ENCODE measurements around the gene CAPN2.

The CAPN2 gene

GRCh38 chr1:223700942-223701637 is 11.2 kb upstream of the CAPN2 start:
- FAIRE-seq (peak; percentile 62), DNase-seq (ENCODE audit: insufficient read length, low spot score) (peak; percentile 86)

GRCh38 chr1:223702735-223703667 is 9.3 kb upstream of the CAPN2 start:
- FAIRE-seq, result no peak
- no peak for DNase-seq (ENCODE audit: insufficient read length, low spot score)

- FAIRE-seq, result no peak
These were observed 8.7 kb upstream of the CAPN2 start for GRCh38 chr1:223703668-223704013.

GRCh38 chr1:223704921-223705878 is 7.1 kb upstream of the CAPN2 start:
- DNase-seq (ENCODE audit: insufficient read length, low spot score) (no peak), FAIRE-seq (peak; percentile 31)

More at GRCh38 chr1:223703668-223704013, 8.7 kb upstream of the CAPN2 start:
- DNase-seq (ENCODE audit: insufficient read length, low spot score), result no peak

GRCh38 chr1:223706077-223706973 is 6.0 kb upstream of the CAPN2 start:
- no peak for FAIRE-seq
- DNase-seq (ENCODE audit: insufficient read length, low spot score), result no peak

- peak; percentile 16 for FAIRE-seq
- peak; percentile 75 for DNase-seq (ENCODE audit: insufficient read length, low spot score)
These were observed 4.9 kb upstream of the CAPN2 start for GRCh38 chr1:223707256-223708000.

- FAIRE-seq (no peak), DNase-seq (ENCODE audit: insufficient read length, low spot score) (no peak)
These were observed 4.4 kb upstream of the CAPN2 start for GRCh38 chr1:223708001-223708359.

- FAIRE-seq, result no peak
These were observed 3.6 kb upstream of the CAPN2 start for GRCh38 chr1:223708651-223709268.

GRCh38 chr1:223709598-223709997 is 2.7 kb upstream of the CAPN2 start:
- FAIRE-seq, result no peak
- no peak for DNase-seq (ENCODE audit: insufficient read length, low spot score)

More at GRCh38 chr1:223708651-223709268, 3.6 kb upstream of the CAPN2 start:
- no peak for DNase-seq (ENCODE audit: insufficient read length, low spot score)

GRCh38 chr1:223710179-223711133 is 1.9 kb upstream of the CAPN2 start:
- DNase-seq (ENCODE audit: insufficient read length, low spot score), result no peak
- FAIRE-seq, result no peak

GRCh38 chr1:223711173-223711572 is 1.2 kb upstream of the CAPN2 start:
- FAIRE-seq, result no peak
- DNase-seq (ENCODE audit: insufficient read length, low spot score), result no peak

GRCh38 chr1:223711747-223712193 is 569 bp upstream of the CAPN2 start:
- no peak for DNase-seq (ENCODE audit: insufficient read length, low spot score)
- FAIRE-seq, result no peak

GRCh38 chr1:223712850-223713474 is 623 bp downstream of the CAPN2 start:
- no peak for FAIRE-seq
- no peak for DNase-seq (ENCODE audit: insufficient read length, low spot score)

- DNase-seq (ENCODE audit: insufficient read length, low spot score) (no peak), FAIRE-seq (no peak)
These were observed 1.4 kb downstream of the CAPN2 start for GRCh38 chr1:223713546-223714420.

- FAIRE-seq, result no peak
- no peak for DNase-seq (ENCODE audit: insufficient read length, low spot score)
These were observed 2.0 kb downstream of the CAPN2 start for GRCh38 chr1:223714421-223714724.
